GM21515 (cell line): Measurements from ENCODE around the gene TMEM45A.
"Not testable (repeated sequence)": the region's sequence is repeated elsewhere in the genome, so short reads cannot be mapped to it uniquely, and the experiment has no call there.

ENCODE experiments used
- ATAC-seq: cut with Tn5 transposase; IDR thresholded peaks from one replicate; pipeline ENCODE4 v1.9.1; 2021; ENCODE audit not compliant: unreplicated experiment

Gene TMEM45A

DNA sequence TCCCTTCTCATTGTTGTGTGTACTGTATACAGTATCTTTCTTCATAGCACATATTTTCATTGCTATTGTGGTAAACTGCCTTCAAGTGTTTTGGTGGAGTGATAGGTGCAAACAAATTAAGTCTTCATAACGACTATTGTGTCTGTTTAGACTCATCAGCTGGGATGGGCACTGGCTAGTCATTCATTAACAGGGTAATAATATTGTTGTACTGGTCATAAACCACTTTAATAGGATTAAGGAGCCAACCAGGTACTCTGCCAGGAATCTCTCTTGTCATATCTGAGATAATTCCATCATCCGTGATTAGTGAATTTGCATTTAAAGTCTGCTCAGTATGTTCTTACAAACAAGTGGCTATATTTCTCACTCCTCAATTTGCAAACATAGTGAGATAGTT, 10.2 kb upstream of the TMEM45A start:
- ATAC-seq: no peak

DNA sequence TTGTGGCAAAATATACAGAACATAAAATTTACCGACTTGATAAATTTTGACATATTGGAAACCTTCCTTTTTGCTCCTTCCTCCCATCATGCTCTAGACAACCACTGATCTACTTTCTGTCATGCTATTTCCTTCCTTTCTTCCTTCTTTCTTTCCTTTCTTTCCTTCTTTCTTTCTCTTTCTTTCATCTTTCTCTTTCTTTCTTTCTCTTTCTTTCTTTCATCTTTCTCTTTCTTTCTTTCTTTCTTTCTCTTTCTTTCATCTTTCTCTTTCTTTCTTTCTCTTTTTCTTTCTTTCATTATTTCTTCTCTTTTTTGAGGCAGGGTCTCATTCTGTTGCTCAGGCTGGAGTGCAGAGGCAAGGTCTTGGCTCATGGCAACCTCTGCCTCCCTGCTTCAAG, 8.9 kb upstream of the TMEM45A start:
- no peak for ATAC-seq

DNA sequence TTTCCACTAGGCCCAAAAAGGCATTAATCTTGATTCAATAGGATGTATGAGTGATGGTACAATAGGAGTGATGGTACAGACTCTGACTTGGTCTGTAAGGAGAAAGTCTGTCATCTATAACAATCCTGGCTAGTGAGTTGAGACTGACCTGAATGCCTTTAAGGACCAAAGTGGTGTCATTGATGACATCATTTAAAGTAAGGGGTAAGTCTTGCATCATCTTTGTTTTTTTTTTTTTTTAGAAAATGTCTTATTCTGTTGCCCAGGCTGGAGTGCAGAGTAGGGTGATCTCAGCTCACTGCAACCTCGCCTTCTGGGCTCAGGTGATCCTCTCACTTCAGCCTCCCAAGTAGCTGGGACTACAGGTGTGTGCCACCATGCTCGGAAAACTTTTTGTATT, 5.6 kb upstream of the TMEM45A start:
- ATAC-seq: no peak

DNA sequence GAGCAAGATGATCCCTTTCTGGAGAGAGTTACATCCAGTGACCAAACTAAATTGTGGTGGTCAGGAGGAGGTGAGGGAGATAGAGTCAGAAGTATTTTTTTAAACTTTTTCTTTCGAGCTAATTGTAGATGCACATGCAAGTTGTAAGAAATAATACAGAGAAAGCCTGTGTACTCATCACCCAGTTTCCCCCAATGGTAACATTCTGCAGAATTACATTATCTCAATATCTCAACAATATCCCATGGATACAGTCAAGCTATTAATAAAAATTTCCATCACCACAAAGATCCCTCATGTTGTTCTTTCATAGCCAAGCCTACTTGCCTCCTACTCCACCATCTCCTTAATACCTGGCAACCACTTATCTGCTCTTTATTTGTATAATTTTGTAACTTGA, 3.3 kb upstream of the TMEM45A start:
- no peak for ATAC-seq

DNA sequence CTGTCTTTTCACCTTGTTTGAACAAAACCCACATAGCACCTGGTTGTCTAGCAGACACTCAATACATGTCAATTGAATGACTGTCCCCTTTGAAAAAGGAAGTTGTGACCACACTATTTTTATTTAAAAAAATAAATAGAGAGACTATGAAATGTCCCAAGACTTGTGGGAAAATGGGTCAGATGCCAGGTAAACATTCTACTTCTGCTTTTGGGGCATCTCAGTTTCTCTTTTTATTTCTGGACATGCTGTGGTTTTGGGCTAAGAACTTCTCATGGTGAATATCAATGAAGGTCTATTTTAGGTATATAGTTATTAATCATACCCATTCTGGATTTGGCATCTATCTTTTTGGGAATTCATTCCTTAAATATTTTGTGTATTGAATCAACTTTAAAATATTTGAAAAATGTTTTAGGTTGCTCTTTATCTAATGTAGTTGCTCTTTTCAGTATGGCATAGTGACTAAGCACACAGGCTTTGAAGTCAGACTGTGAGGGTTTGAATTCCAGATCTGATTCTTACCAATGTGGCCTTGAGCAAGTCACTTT, 4.4 kb downstream of the TMEM45A start:
- ATAC-seq: no peak

DNA sequence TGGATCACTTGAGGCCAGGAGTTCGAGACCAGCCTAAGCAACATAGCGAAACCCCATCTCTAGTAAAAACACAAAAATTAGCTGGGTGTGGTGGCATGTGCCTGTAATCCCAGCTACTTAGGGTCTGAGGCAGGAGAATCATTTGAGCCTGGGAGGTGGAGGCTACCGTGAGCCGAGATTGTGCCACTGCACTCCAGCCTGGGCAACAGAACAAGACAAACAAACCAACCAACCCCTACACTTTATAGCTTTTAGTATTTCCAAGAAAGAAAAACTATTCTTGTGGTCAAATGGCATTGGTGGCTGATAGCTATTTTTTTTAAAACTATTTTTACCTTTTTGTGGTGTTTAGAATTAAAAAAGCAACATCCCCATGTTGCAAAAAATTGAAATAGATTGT, 7.2 kb downstream of the TMEM45A start:
- no peak for ATAC-seq

DNA sequence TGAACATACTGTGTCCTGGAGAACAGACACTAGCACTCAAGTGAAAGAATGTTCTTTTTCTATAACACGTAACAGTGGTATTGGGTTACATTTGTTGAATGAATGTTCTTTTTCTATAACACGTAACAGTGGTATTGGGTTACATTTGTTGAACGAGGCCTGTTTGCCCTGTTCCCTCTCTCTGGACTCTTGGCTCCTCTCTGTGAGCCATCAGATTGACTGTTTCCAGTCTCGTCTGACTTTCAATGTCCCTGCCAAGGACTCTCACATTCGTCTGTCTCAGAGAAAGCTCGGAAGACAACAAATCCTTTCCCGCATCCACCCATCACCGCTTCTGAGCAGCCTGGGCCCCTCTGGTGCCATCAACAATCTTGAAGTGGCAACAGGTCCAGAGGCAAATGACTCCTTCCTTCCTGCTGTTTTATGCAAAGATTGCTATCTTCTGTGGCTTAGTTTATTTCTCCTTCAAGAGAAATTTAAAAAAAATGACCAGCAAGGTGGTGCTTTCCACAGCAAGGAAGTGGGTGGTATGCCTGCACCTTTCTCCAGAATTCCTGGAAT, 8.0 kb downstream of the TMEM45A start:
- ATAC-seq: no peak

DNA sequence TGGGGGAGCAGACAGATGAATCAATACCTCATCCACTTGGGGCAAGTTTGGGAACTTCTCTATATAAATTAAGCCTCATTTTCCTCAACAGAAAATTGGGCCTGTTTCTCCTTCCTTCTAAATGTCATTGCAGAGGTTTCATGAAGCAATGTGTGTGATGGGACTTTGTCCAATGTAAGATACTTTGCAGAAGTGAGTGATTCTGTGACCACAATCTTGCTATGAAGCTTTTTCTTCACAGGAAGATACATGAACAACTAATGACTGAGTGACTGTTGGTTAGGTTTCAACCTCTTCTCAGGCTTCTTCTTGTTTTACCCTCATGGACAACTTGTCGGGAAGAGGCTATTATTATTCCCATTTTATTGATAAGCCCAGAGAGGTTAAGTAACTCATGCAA, 11.0 kb downstream of the TMEM45A start:
- ATAC-seq: no peak

DNA sequence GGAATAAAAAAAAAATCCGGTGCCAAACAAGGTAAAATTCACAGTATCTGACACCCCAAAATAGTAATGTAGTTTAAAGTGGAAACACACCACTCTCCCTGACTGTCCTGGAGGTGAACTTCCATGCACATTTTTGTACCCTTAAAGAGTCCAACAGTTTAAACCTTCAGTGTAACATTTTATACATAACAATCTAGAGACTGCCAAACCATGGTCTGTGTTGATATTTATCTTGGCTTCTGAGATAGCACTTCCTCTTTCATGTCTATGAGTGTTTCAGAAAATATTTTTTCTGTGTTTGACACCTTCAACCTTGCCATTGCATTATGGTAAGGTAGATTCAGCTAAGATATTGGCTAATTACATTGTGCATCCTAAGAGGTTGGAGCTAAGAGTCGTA, 13.9 kb downstream of the TMEM45A start:
- no peak for ATAC-seq

DNA sequence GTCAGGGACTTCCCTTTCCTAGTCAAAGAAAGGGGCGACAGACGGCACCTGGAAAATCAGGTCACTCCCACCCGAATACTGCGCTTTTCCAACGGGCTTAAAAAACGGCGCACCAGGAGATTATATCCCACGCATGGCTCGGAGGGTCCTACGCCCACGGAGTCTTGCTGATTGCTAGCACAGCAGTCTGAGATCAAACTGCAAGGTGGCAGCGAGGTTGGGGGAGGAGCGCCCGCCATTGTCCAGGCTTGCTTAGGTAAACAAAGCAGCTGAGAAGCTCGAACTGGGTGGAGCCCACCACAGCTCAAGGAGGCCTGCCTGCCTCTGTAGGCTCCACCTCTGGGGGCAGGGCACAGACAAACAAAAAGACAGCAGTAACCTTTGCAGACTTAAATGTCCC, 17.4 kb downstream of the TMEM45A start:
- not testable (repeated sequence) for ATAC-seq

DNA sequence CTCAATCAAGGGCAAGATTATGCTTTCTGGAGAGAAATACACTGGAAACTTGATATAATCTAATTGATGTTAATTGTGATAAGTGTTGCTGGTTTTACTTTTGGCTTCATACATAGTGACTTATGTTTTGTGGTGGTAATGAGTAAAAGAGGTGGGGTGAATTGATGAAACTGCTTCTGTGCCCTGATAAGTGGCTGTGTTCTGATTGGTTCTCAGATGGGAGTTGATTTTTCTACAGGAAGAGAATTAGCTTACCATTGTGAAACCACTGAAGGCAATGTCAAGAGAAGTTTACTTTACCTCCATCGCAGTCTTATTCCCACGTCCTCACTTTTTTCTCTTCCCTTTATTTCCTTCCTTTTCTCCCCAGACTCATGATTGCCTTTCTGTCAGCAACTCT, 23.8 kb downstream of the TMEM45A start:
- no peak for ATAC-seq

DNA sequence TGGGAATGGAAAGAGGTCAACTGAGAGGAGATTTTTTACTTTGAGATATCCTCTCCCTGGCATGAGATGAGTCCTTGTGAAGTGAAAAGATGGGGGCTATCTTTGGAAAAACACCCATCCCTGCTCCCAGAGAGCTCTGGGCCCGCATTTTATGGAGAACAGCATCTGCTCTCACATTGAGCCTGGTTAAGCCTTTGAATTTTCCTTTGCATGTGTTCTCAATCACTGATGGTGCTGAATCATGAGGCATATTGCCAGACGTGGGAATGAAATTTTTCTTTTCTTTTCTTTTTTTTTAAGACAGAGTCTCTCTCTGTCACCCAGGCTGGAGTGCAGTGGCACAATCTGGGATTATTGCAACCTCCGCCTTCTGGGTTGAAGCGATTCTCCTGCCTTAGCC, 24.4 kb downstream of the TMEM45A start:
- ATAC-seq: no peak

DNA sequence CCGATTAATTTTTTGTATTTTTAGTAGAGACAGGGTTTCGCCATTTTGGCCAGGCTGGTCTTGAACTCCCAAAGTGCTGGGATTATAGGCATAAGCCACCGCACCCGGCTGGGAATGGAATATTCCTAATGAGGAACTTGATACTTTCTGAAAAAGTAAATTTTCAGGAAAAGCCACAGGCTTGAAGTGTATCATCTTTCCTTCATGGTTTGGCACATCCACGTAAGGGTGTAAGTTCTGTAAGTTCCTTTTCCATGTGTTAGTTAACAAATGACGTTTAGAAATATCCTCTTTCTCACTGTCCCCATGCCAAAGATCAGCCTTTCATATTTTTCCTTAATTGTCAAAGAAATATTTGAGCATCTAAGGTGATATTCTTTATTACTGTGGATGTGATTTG, 24.9 kb downstream of the TMEM45A start:
- ATAC-seq: no peak

DNA sequence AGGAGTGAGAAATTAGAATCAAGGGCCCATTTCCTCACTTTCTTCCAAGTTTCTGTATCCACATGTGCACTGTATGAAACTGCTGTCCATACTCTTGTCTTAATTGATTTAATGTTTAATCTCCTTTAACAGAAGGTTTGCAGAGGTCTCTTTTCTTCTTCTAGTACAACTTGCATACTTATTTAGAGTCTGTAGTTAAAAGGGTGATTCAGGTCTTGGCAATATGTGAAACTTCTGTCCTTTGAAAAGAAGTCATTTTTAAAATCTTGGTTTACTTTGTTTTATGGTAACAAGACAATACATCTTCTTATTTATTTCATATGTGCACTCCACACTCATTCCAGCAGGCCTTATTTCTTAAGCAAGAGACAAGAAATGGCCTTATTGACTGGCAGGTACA, 25.8 kb downstream of the TMEM45A start:
- no peak for ATAC-seq

DNA sequence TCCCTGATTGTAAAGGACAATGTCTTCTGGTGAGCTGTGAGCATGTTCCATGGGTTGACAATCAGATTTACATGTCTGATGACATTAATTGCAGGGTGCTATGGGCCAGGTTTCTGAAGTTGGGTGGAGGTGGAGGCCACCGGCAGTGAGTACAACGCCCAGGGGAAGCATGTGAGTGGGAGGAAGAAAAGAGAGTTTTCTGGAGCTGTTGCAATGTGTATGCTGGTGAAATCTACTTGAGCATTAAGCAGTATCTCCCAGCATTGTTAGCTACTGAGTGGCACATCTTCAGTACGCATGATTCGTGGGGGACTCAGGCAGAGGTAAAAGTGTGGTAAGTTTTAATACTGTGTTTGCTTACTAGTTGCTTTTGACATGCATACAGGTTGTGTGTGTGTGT, 26.6 kb downstream of the TMEM45A start:
- no peak for ATAC-seq

DNA sequence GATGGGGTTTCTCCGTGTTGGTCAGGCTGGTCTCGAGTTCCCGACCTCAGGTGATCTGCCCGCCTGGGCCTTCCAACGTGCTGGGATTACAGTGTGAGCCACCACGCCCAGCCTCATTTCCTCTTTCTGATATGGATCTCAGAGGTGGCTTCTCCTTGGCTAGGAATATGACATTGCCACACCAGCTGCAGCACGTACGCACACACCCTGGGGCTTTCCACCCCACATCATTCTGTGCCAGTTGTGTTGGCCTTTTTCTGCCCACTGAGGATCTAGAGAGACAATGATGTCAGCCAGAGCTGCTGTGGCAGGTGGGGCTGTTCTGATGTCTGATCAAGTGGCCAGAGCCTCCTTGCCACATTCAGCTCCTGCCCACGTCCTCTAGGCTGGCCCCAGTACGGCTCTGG, 29.0 kb downstream of the TMEM45A start:
- ATAC-seq: no peak

DNA sequence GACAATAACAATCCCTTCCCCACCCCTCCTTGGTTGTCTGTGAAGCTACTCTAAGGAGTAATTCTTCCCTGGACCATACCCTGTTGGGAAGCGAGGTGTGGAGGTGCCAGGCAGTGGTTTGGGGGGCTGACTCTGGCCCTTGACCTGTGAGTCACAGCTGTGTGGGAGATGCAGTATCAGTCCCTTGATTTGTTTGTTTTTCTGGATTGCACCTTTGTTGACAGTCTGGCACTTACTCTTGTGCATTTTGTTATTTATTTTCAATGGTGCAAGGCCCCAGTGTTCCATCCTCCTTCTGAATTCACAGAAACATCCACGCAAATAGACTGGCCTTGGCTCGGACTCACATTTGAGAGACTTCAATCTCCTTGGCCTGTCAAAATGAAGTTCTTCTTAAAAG, 29.7 kb downstream of the TMEM45A start:
- ATAC-seq: no peak

DNA sequence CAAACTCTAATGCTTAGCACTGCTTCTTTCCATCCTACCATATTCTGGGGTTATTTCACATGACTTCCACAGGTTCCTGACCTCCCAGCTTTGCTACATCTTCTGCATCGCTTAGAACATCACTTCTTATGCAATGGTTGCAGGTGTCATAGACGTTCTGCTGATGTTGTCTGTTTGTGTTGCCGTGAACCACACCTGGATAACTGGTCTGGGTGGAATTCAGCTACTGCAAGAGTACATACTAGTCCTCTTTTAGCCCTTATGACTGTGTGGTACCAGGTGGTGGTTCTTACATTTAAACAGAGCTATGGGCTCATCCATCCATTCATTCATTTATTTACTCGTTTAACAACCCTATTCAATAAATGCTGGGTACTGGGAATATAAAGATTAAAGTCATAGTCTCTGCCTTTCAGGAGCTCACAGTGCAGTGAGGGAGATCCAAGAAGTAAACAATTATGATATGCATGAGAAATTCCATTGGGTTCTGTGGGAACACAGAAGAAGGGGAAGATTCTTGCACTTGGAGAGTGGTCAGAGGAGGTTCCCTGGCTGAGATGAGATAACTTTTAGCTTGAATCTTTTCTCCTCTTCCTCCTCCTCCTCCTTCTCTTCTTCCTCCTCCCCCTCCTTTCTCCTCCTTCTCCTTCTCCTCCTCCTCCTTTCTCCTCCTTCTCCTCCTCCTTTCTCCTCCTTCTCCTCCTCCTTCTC, 30.8 kb downstream of the TMEM45A start:
- ATAC-seq: no peak

DNA sequence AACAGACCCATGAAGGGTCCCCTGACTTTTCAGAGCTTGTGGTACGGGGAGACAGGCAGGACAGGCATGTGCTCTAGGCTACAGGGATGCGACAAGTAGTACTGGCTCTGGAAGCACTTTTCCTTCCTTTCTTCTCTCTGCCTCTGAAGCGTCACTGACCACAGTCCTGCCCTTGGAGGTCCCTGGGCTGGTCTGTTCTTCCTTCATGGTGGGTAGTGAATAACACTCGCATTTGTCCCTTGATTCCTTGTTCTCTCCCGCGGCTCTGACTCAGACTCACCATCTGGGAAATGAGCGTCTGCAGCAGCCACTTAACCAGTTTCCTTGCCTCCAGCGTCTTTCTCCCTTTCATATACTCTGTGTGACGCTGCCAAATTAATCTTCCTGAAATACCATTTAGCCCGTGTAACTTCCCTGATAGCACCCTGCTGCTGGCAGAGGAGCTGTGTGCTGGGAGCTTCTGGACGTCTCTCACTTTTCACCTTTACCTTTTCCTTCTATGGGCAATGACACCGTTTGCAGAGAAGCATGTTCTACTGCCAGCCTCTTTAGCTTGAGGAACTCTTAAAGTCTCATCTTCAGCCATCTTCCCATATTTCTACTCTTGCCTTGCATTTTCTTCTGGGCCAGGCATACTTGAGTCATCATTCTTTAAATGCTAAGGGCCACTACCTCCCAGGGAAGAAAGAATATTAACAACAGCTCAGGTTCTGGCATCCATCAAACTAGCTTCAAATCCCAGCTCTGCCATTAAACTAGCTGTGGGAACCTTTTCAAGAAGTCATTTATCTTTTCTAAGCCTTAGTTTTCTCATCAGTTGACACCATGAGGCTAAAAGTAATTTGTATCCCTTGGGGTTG, 33.6 kb downstream of the TMEM45A start:
- no peak for ATAC-seq

DNA sequence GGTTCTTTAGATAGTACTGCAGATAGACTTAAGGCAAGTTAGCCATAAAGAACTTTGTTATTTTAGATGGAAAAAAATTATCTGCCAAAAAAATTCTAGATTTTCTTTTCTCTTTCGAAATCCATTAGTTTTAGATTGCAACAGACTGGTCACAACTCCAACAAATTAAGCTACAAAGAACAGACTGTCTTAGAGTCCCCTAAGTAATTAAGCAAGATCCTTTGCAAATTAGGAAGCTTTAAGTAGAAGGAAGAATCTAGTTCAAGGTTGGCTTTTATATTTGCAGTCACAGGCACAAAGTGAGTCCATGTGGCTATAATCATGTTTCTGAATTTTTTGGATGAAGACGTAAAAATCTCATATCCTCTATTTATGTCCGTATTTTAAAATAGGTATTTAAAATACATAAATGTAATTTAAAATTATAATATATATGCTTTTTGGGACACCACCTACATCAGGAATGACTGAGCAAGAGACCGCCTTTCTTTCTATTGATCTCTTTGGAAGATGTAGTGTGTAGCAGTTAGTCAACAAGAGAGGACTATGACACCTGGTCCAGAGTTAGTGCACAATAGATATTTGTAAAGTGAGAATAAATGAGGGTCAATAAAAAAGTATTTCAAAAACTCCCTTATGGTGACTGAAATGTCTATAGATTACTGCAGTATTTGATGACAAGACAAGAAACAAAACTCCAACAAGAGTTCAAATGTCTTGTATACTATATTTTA, 34.4 kb downstream of the TMEM45A start:
- ATAC-seq: no peak

DNA sequence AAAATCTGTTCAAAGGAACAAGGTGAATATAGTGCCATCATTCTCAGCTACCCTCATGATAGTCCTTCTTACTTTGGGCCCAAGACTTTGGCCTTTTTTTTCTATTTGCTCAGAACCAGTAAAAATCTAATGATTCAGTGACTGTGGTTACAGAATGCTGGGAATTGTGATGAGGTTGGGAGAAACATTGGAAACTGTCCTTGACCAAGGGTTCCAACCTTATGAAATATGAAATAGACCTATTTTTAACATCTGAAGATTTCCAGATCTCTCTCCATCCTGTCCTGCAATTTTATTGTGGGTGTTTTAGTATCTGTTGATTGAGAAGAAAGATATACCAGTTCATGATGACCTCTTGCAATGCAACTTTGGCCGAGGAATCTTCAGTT, 34.9 kb downstream of the TMEM45A start:
- ATAC-seq: no peak
